ENCODE measurements around the gene PDE7B.

Gene PDE7B

GRCh38 chr6:136014454-136015437 lies 163.2 kb downstream of the PDE7B start:
- no peak for DNase-seq (ENCODE audit: low spot score)
- Histone ChIP-seq H3K4me3 (peak overlapping the region; percentile 6), H3K27ac (no peak overlapping the region)
- no peak for TF ChIP-seq CTCF (IDR thresholded peaks at IDR 0.05)

GRCh38 chr6:136015531-136015930 lies 164.0 kb downstream of the PDE7B start:
- no peak for TF ChIP-seq CTCF (IDR thresholded peaks at IDR 0.05)
- Histone ChIP-seq H3K4me3 (no peak overlapping the region), H3K27ac (no peak overlapping the region)
- no peak for DNase-seq (ENCODE audit: low spot score)

DNA sequence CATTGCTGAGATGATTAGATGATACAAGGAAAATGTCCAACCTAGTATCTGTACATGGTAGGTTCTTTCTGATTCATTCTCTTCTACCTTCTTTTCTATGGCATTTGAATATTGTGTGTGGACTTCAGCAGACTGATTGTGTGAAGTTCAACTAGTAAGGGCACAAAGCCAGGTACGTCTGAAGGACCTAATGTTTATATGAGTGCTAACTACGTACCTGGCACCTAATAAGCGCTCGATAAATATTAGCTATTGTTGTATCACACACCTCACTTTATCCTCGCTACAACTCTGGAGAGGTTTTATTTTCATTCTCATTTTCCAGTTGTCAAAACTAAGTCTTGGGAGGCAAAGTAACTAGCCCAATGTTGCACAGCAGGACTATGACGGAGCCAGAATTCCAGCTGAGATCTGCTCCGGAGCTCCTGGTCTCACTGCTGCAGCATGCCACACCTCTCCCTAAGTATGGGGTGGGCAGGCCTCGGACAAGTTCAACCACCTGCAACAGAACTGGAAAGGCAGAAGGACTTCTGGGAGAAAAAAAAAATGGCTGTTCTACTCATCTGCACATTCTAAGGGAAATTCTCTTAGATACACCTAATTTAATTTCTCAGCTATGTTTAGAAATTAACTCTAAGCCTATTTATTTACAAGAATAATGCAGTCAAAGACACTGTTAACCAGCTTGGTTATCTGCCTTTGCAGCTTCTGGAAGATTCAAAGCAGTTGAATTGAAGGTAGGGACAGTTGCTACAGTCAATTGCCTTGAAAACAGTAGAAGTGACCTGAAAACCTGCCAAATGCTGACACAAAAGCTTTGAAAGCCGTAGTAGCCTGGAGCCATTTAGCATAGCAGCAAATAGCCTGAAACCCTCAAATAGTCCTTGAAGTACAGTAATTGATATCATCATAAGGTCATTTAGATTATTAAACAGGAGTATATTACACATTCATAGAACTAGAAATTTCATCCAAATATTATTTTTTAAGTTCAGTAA lies 165.0 kb downstream of the PDE7B start:
- Histone ChIP-seq H3K27ac (no peak overlapping the region), H3K4me3 (no peak overlapping the region)
- DNase-seq (ENCODE audit: low spot score): no peak
- no peak for TF ChIP-seq CTCF (IDR thresholded peaks at IDR 0.05)

GRCh38 chr6:136020691-136021090 lies 169.2 kb downstream of the PDE7B start:
- Histone ChIP-seq H3K4me3 (no peak overlapping the region), H3K27ac (no peak overlapping the region)
- no peak for TF ChIP-seq CTCF (IDR thresholded peaks at IDR 0.05)
- DNase-seq (ENCODE audit: low spot score): no peak

DNA sequence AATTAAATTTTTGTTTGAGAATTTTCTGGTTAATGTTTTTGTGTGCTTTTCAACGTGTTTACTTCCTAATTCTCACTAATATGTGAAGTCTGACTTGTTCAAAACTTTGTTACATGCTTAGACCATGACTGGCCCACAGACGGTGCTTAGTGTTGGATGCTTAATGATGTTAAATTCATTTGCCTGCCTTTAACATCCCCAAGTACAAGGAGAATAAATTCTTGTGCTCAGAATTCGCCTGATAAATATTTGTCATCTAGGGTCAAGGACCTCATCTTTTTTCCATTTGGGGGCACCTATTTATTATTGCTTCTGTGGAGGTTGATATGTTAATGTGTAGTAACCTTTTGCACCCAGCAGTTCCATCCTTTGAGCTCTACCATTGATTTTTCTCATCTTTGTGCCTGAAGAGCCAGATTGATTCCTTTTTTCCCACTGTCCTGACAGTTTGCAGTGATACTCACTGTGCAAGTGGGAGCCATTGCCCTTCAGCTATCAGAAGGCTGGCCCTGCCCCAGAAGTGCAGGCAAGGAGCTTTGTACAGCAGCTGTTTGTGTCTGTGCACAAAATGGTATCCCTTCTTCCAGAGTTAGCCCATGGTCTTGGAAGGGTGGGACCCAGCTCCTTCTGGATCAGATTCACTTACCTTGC lies 170.8 kb downstream of the PDE7B start:
- DNase-seq (ENCODE audit: low spot score): no peak
- no peak for TF ChIP-seq CTCF (IDR thresholded peaks at IDR 0.05)
- no peak overlapping the region for H3K4me3 ChIP-seq
- H3K27ac ChIP-seq: no peak overlapping the region

- TF ChIP-seq CTCF (IDR thresholded peaks at IDR 0.05): no peak
- no peak for DNase-seq (ENCODE audit: low spot score)
- H3K4me3 ChIP-seq: no peak overlapping the region
- H3K27ac ChIP-seq: no peak overlapping the region
These were observed 173.2 kb downstream of the PDE7B start for GRCh38 chr6:136024711-136025110.
